ENCODE data around the gene MGAT4B.
A peak's percentile ranks its signal among the peaks of the same experiment; 100 is the strongest.

Gene MGAT4B

DNA sequence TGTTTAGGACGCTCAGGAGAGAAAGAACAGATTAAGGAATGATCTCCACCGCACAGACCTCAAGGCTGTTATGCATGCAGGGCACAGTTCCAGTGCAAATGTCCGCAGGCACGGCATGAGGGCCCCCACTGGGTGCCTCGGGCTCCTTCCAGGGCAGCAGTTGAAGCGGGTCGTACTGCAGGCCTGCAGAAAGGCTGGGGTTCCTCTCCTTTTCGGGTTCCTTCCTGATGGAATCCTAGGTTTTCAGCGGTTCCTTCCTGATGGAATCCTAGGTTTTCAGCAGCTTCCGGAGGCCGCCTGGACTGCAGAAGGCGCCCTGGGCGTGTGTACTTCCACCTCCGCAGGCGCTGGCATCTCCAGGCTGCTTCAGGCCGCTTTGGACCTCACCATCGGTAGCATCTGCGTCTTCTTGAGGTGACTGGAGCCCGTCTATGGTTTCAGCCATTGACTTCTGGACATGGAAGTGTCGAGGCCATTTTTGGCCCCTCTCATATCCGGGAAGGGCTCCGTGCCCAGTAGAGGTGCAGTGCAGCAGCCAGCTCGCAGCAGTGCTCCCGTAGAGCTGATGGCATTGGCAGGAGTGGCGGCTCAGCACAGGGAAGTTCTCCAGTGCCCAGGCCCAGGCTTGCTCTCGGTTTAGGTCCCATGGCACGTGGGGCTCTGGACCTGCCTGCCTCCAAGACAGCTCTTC, 5.6 kb upstream of the MGAT4B start:
- no peak for ATAC-seq
- TF ChIP-seq TSHZ2 (CRISPR knock-in tag; IDR thresholded peaks at IDR 0.05), result no peak
- no peak for TF ChIP-seq TCF4 (CRISPR knock-in tag; IDR thresholded peaks at IDR 0.05; ENCODE audit: borderline replicate concordance)
- TF ChIP-seq BACH2 (CRISPR knock-in tag; IDR thresholded peaks at IDR 0.05; ENCODE audit: borderline replicate concordance), result no peak
- TF ChIP-seq ZC3H10 (CRISPR knock-in tag; IDR thresholded peaks at IDR 0.05), result no peak
- TF ChIP-seq CSRNP3 (CRISPR knock-in tag; IDR thresholded peaks at IDR 0.05), result no peak
- TF ChIP-seq ZNF8 (CRISPR knock-in tag; IDR thresholded peaks at IDR 0.05), result no peak
- TF ChIP-seq CREB5 (CRISPR knock-in tag; IDR thresholded peaks at IDR 0.05; ENCODE audit: low read depth), result no peak
- TF ChIP-seq ZFP3 (CRISPR knock-in tag; IDR thresholded peaks at IDR 0.05), result no peak
- no peak for TF ChIP-seq ZNF565 (CRISPR knock-in tag; conservative IDR thresholded peaks at IDR 0.05; ENCODE audit: low read depth)
- no peak for TF ChIP-seq RARB (CRISPR knock-in tag; IDR thresholded peaks at IDR 0.05)
- TF ChIP-seq OSR1 (CRISPR knock-in tag; IDR thresholded peaks at IDR 0.05), result no peak
- no peak for TF ChIP-seq PPARA (CRISPR knock-in tag; IDR thresholded peaks at IDR 0.05; ENCODE audit: borderline replicate concordance)
- no peak for TF ChIP-seq PATZ1 (CRISPR knock-in tag; IDR thresholded peaks at IDR 0.05; ENCODE audit: borderline replicate concordance)
- no peak for TF ChIP-seq ISL1 (CRISPR knock-in tag; IDR thresholded peaks at IDR 0.05)
- no peak for TF ChIP-seq ARNTL (CRISPR knock-in tag; IDR thresholded peaks at IDR 0.05; ENCODE audit: borderline replicate concordance, low read depth)
- TF ChIP-seq POU6F1 (CRISPR knock-in tag; IDR thresholded peaks at IDR 0.05; ENCODE audit: borderline replicate concordance, low read depth), result no peak
- TF ChIP-seq ZFP30 (CRISPR knock-in tag; IDR thresholded peaks at IDR 0.05), result no peak
- TF ChIP-seq SNAI2 (CRISPR knock-in tag; IDR thresholded peaks at IDR 0.05), result no peak
- no peak for TF ChIP-seq ESRRG (CRISPR knock-in tag; IDR thresholded peaks at IDR 0.05)
- TF ChIP-seq ZNF70 (CRISPR knock-in tag; IDR thresholded peaks at IDR 0.05), result no peak

- ATAC-seq, result peak; percentile 45
- TF ChIP-seq ZC3H10 (CRISPR knock-in tag; IDR thresholded peaks at IDR 0.05) (no peak), ZNF8 (CRISPR knock-in tag; IDR thresholded peaks at IDR 0.05) (no peak), TOX (CRISPR knock-in tag; IDR thresholded peaks at IDR 0.05; ENCODE audit: borderline replicate concordance) (no peak), BACH2 (CRISPR knock-in tag; IDR thresholded peaks at IDR 0.05; ENCODE audit: borderline replicate concordance) (no peak), ZFP30 (CRISPR knock-in tag; IDR thresholded peaks at IDR 0.05) (no peak), SNAI2 (CRISPR knock-in tag; IDR thresholded peaks at IDR 0.05) (no peak), TCF4 (CRISPR knock-in tag; IDR thresholded peaks at IDR 0.05; ENCODE audit: borderline replicate concordance) (no peak), PATZ1 (CRISPR knock-in tag; IDR thresholded peaks at IDR 0.05; ENCODE audit: borderline replicate concordance) (no peak), CSDC2 (CRISPR knock-in tag; IDR thresholded peaks at IDR 0.05) (no peak), PPARA (CRISPR knock-in tag; IDR thresholded peaks at IDR 0.05; ENCODE audit: borderline replicate concordance) (no peak), OSR1 (CRISPR knock-in tag; IDR thresholded peaks at IDR 0.05) (no peak), RARB (CRISPR knock-in tag; IDR thresholded peaks at IDR 0.05) (no peak), TSHZ2 (CRISPR knock-in tag; IDR thresholded peaks at IDR 0.05) (no peak), ZNF565 (CRISPR knock-in tag; conservative IDR thresholded peaks at IDR 0.05; ENCODE audit: low read depth) (no peak), ESRRG (CRISPR knock-in tag; IDR thresholded peaks at IDR 0.05) (no peak), ZNF70 (CRISPR knock-in tag; IDR thresholded peaks at IDR 0.05) (no peak)
These were observed 977 bp downstream of the MGAT4B start for GRCh38 chr5:179805529-179806249.

All from SK-N-SH treated with all-trans-retinoic acid at 6 μM for 48 hours (cell line).